Smooth muscle cell of the brain vasculature (primary cell): ENCODE measurements around the gene RTN4R.
"Not testable (repeated sequence)": the region's sequence is repeated elsewhere in the genome, so short reads cannot be mapped to it uniquely, and the experiment has no call there.

Experiments
- DNase-seq: peaks from one replicate; pipeline ENCODE4 v3.0.0-alpha.2; 2012; ENCODE audit warnings: low read depth, low spot score

RTN4R gene

GRCh38 chr22:20286784-20287423 is 18.8 kb upstream of the RTN4R start:
- DNase-seq: not testable (repeated sequence)

DNA sequence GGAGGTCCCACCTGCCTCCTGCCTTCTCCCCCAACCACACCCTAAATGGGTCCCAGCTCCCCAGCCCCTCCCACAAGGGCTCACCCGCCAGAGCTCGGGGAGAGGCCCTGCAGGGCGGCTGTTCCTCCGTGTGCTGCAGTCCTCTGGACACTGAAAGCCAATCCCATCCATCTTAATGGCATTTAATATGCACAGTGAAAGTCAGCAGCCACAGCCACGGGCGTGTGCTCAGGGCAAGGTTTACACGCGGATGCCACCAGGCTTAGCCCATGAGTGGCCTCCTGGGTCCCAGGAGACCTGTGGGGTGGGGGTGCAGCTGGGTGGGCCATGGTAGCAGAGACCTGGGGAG is 18.2 kb upstream of the RTN4R start:
- not testable (repeated sequence) for DNase-seq

GRCh38 chr22:20285473-20286311 is 17.6 kb upstream of the RTN4R start:
- peak; percentile 17 for DNase-seq

- no peak for DNase-seq
These were observed 16.5 kb upstream of the RTN4R start for GRCh38 chr22:20284471-20285086.

DNA sequence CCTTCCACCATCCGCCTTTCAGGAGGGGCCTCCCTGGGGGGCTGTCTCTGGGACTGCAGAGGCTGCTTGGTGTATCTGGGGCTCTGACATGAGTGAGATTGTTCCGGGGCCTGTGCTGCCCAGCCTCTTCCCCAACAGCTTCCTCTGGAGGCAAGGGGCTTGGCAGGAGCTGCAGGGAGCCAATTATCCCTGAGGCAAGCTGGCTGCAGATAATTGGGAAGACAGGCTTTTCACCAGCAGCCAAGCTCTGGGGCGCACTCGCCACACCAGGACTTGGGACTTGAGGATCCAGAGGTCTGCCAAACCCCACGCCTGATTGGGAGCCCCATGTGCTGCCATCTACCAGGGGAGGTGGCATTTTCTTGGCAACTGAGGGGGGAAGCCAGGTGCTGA is 15.6 kb upstream of the RTN4R start:
- no peak for DNase-seq

- no peak for DNase-seq
These were observed 15.0 kb upstream of the RTN4R start for GRCh38 chr22:20282901-20283673.

DNA sequence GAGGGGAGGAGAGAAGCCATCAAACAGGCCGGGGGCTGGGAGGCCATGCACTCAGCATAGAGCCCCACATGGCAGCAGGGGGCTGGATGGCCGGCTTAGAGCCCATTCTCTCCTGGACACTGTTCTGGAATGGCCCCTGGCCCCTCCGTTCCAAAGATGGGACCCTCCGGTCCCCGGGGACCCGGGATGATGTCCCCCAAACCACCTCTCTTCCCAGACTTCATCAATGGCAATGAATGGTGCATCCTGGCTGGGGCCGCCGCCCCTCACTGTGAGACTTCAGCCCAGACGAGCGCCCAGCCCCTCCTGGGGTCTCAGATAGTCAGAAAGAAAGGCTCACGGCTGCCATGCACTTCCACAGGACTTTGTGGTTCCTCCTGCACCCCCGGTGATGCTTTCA is 13.8 kb upstream of the RTN4R start:
- no peak for DNase-seq

GRCh38 chr22:20281473-20281872 is 13.4 kb upstream of the RTN4R start:
- not testable (repeated sequence) for DNase-seq

DNA sequence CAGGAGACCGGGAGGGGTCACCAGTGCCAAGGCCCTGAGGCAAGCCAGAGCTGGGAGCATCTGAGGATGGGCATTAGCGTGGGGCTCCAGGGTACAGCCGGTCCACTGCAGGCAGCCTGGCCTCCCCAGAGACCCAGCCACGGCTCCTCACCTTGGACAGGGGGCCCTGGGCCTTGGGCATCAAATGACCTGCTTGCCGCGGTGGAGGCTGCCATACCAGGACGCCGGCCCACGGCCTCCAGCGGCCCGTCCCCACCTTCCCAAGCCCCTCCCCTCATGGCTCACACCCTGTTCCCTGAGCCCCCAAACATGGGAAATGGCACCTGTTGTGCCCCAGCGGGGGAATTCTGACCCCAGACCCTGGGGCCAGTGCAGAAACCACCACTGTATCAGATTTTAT is 12.7 kb upstream of the RTN4R start:
- no peak for DNase-seq

DNA sequence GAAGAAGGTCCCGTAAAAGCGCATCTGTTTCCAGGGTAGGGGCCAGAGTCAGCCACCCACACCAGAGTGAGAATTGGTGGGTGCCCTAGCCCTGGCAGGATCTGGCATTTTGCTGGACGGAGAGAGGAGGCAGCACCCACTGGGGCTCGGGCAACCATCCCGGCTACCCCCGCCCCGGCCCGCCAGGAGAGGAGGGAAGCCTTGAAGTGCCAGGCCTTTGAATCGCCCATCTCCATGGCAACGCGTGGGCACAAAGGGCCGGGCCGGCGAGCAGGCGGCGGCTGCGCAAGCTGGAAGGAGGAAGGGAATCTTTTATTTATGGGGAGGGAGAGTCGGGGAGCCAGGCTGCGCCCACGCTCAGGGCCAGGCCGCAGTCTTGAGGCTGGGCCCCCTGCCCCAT is 12.0 kb upstream of the RTN4R start:
- not testable (repeated sequence) for DNase-seq

GRCh38 chr22:20279662-20280134 is 11.6 kb upstream of the RTN4R start:
- DNase-seq: no peak

- DNase-seq: not testable (repeated sequence)
These were observed 10.8 kb upstream of the RTN4R start for GRCh38 chr22:20278726-20279490.

DNA sequence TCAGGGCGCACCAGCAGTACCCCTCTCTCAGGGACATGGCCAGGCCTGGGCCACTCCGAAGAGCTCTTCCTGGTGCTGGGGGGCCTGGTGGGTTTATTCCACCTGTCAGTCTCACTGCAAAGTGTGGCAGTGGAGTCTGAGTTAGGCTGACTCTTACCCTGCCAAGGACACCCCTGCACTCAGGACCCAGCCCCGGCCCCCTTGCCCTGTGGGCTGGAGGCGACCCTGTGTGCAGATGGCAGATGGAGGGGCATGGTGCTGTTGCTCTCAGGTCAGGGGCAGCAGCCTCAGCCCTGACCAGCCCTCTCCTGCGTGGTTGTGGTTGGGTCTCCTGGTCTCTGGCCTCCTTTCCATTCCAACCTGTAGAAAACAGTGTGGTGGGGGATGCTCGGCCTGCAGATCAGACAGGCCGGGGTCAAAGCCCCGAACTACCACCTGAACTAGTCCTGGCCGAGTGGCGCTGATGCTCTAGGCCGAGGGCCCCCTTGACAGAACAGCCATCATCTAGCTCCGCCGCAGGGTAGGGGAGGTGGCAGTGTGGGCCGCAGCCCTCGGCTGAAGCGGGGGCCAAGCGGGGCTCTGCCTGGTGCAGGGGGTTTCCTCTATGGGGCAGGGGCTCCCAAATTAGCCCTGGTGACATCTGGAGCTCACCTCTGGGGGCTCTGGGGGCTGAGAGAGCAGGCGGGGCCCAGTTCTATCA is 10.0 kb upstream of the RTN4R start:
- not testable (repeated sequence) for DNase-seq

GRCh38 chr22:20276468-20276867 is 8.3 kb upstream of the RTN4R start:
- DNase-seq: no peak

- no peak for DNase-seq
These were observed 7.7 kb upstream of the RTN4R start for GRCh38 chr22:20275836-20276235.

DNA sequence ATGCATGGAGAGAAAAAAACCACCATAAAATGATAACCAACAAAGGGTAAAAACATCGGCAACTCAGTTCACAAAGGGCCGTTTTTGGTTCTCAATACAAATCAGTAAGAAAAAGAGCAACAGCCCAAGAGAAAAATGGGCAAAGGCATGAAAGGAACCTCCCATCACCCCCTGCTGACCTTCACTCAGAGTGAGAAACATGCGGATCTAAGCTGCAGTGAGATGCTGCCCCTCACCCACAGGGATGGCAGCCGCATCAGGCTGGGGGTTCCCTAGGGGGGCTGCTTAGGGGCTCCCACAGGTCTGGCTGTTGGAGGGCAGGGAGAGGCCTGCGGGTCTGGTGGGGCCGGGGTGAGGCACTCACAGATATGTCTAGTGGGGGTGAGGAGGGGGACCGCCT is 7.2 kb upstream of the RTN4R start:
- not testable (repeated sequence) for DNase-seq

DNA sequence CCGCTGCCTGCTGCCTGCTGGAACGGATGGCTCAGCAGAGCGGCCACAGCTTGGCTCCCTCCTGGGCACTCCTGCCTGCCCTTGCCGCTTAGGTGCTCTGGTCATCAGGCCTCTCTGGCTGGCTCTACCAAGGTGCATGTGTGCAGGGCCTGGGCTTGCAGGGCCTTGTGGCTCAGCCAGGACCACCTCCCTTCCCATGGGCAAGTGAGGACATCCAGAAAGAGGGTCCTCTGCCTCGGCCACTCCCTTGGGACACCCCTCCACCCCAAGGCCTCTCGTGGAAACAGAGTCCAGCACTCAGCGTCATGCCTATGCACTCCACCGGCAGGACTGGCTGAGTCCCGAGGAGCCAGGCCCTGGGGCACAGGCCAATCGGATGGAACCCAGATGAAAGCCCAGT is 6.3 kb upstream of the RTN4R start:
- not testable (repeated sequence) for DNase-seq

GRCh38 chr22:20273758-20274181 is 5.7 kb upstream of the RTN4R start:
- no peak for DNase-seq

- no peak for DNase-seq
These were observed 4.6 kb upstream of the RTN4R start for GRCh38 chr22:20272700-20273099.

- no peak for DNase-seq
These were observed 4.1 kb upstream of the RTN4R start for GRCh38 chr22:20272174-20272573.
